GM12872 (cell line): ENCODE measurements around the gene TXNL4A.

Source experiments
- CTCF ChIP-seq: IDR thresholded peaks from 3 replicates; pipeline ENCODE4 v1.5.1; 2011; ENCODE audit warnings: low read depth, mild to moderate bottlenecking, low read length, moderate library complexity; ENCODE audit not compliant: insufficient read depth

TXNL4A gene

GRCh38 chr18:80026363-80026762 lies 38.0 kb upstream of the TXNL4A start:
- TF ChIP-seq CTCF, result no peak

- peak; percentile 49; the same call in 2 of the 3 replicates for TF ChIP-seq CTCF
Measured at GRCh38 chr18:80023173-80023572, 34.8 kb upstream of the TXNL4A start.

- no peak for TF ChIP-seq CTCF
Measured at GRCh38 chr18:80022613-80023012, 34.2 kb upstream of the TXNL4A start.

GRCh38 chr18:80012714-80013113 lies 24.4 kb upstream of the TXNL4A start:
- no peak for TF ChIP-seq CTCF

- TF ChIP-seq CTCF, result no peak
Measured at GRCh38 chr18:80010551-80010906, 22.2 kb upstream of the TXNL4A start.

GRCh38 chr18:80009661-80010550 lies 21.5 kb upstream of the TXNL4A start:
- TF ChIP-seq CTCF, result no peak

- no peak for TF ChIP-seq CTCF
Measured at GRCh38 chr18:80006724-80007123, 18.4 kb upstream of the TXNL4A start.
